Calu3 (cell line): ENCODE results near the gene NARS2. TPM values are rescaled to one million over a fixed set of nuclear protein-coding genes. Genes with fewer than 3 reads are reported as not detected.

ENCODE experiments used
- BruUV-seq: library from RNA; stranded (reverse); fragments of 400-500 nt; replicated peaks from 2 replicates; lab custom pipeline; 2021; lab: Mats Ljungman, UMichigan
- CTCF ChIA-PET: fragments of 300-600 bp; sonication (Branson Sonifier 250); formaldehyde crosslinking; loops from one replicate; lab custom pipeline; 2022; ENCODE audit warnings: antibody characterized with exemption; lab: Charles Lee
- DNase-seq: peaks from one replicate; pipeline ENCODE4 v3.0.0; 2022
- H3K27ac Mint-ChIP-seq: one replicate; pipeline ENCODE4 v1.8.0; 2022; ENCODE audit warnings: mixed read lengths; ENCODE audit not compliant: unreplicated experiment
- H3K27me3 Mint-ChIP-seq: one replicate; pipeline ENCODE4 v1.8.0; 2022; ENCODE audit warnings: mixed read lengths; ENCODE audit not compliant: unreplicated experiment
- H3K36me3 Mint-ChIP-seq: one replicate; pipeline ENCODE4 v1.8.0; 2022; ENCODE audit warnings: mild to moderate bottlenecking, moderate library complexity, mixed read lengths; ENCODE audit not compliant: insufficient read depth, unreplicated experiment
- H3K4me1 Mint-ChIP-seq: one replicate; pipeline ENCODE4 v1.8.0; 2022; ENCODE audit warnings: mild to moderate bottlenecking, low read depth, mixed read lengths; ENCODE audit not compliant: unreplicated experiment
- H3K4me3 Mint-ChIP-seq: one replicate; pipeline ENCODE4 v1.8.0; 2022; ENCODE audit warnings: mild to moderate bottlenecking, low read depth, moderate library complexity, mixed read lengths; ENCODE audit not compliant: unreplicated experiment
- H3K9me3 Mint-ChIP-seq: one replicate; pipeline ENCODE4 v1.8.0; 2022; ENCODE audit warnings: low read depth, mixed read lengths; ENCODE audit not compliant: unreplicated experiment
- intact Hi-C: fragments of 100-400 bp; cut with micrococcal nuclease; formaldehyde crosslinking; loops from one replicate; pipeline ENCODE4 v1.10.0; 2022; ENCODE audit not compliant: unreplicated experiment
- total RNA-seq: library from RNA; stranded (reverse); gene quantifications from 2 replicates; pipeline ENCODE4 v1.2.3, GENCODE V29; 2022
- TF ChIP-seq, protein P1 (sequence below): fragments of 200-600 bp; IDR thresholded peaks from one replicate; pipeline ENCODE4 v1.8.0; 2022; ENCODE audit warnings: antibody characterized with exemption; ENCODE audit not compliant: unreplicated experiment

NARS2 gene
- total RNA-seq, 1 experiment from 2014 or later, result 17.8 TPM

GRCh38 chr11:78417888-78418583 is 156.6 kb downstream of the NARS2 start:
- TF ChIP-seq, protein P1, sequence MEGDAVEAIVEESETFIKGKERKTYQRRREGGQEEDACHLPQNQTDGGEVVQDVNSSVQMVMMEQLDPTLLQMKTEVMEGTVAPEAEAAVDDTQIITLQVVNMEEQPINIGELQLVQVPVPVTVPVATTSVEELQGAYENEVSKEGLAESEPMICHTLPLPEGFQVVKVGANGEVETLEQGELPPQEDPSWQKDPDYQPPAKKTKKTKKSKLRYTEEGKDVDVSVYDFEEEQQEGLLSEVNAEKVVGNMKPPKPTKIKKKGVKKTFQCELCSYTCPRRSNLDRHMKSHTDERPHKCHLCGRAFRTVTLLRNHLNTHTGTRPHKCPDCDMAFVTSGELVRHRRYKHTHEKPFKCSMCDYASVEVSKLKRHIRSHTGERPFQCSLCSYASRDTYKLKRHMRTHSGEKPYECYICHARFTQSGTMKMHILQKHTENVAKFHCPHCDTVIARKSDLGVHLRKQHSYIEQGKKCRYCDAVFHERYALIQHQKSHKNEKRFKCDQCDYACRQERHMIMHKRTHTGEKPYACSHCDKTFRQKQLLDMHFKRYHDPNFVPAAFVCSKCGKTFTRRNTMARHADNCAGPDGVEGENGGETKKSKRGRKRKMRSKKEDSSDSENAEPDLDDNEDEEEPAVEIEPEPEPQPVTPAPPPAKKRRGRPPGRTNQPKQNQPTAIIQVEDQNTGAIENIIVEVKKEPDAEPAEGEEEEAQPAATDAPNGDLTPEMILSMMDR, result no peak
- CTCF ChIA-PET, result interaction anchor here (1.8 to 2.3 kb wide), 2 partner anchors 146 to 190 kb away, joined by 4 to 8 read pairs; no protein-coding TSS in a partner anchor
- no TSS peak for BruUV-seq

GRCh38 chr11:78417175-78417887 is 157.3 kb downstream of the NARS2 start, which contains the start of gene GAB2:
GAB2 (minus strand) TSS chr11:78417820; CDS start chr11:78417720, 100 bp downstream.
- BruUV-seq, result no TSS peak
- DNase-seq, result peak; percentile 50
- H3K36me3 Mint-ChIP-seq, result peaks cover 21% of the 10 kb centered on the region
- intact Hi-C loops, result loop anchor here (5.0 kb wide), 1 partner anchor 145 kb away; no protein-coding TSS in a partner anchor
- peak within 1 kb of the TSS; percentile 73 for H3K27ac Mint-ChIP-seq
- TF ChIP-seq, protein P1, result no peak
- H3K4me3 Mint-ChIP-seq, result peak within 1 kb of the TSS; percentile 93
- no peaks in the 10 kb centered on the region for H3K9me3 Mint-ChIP-seq
- H3K4me1 Mint-ChIP-seq, result peaks cover 42% of the 10 kb centered on the region
- CTCF ChIA-PET, result interaction anchor here (0.7 to 2.3 kb wide), 4 partner anchors 9 to 225 kb away, joined by 3 to 8 read pairs (median 6); no protein-coding TSS in a partner anchor
- H3K27me3 Mint-ChIP-seq, result peaks cover 7% of the 10 kb centered on the region

More at GRCh38 chr11:78417888-78418583, 156.6 kb downstream of the NARS2 start:
- intact Hi-C loops, result loop anchor here (2.0 to 5.0 kb wide), 2 partner anchors 144 to 189 kb away; no protein-coding TSS in a partner anchor
- Mint-ChIP-seq H3K27ac (peak overlapping the region; percentile 65), H3K4me1 (peaks cover 41% of the 10 kb centered on the region), H3K4me3 (peak overlapping the region; percentile 93), H3K9me3 (no peaks in the 10 kb centered on the region), H3K27me3 (peaks cover 7% of the 10 kb centered on the region), H3K36me3 (peaks cover 21% of the 10 kb centered on the region)
- peak; percentile 86 for DNase-seq

GRCh38 chr11:78416285-78417174 is 158.1 kb downstream of the NARS2 start:
- BruUV-seq, result TSS peak; percentile 53
- Mint-ChIP-seq H3K27me3 (peaks cover 7% of the 10 kb centered on the region), H3K4me3 (peak overlapping the region; percentile 93), H3K9me3 (no peaks in the 10 kb centered on the region), H3K36me3 (peaks cover 21% of the 10 kb centered on the region), H3K27ac (peak overlapping the region; percentile 73), H3K4me1 (peaks cover 42% of the 10 kb centered on the region)
- intact Hi-C loops, result loop anchor here (5.0 kb wide), 1 partner anchor 146 kb away; no protein-coding TSS in a partner anchor
- TF ChIP-seq, protein P1, result peak; percentile 61
- peak; percentile 88 for DNase-seq
- CTCF ChIA-PET, result interaction anchor here (0.6 to 2.3 kb wide), 6 partner anchors 10 to 1290 kb away, joined by 3 to 8 read pairs (median 4); no protein-coding TSS in a partner anchor
